Endothelial cell (in vitro differentiated cells): ENCODE data around the gene CNPPD1. TPM values are rescaled to one million over a fixed set of nuclear protein-coding genes. Genes with fewer than 3 reads are reported as not detected.

Experiments used
- DNase-seq: peaks from one replicate; pipeline ENCODE4 v3.0.0; 2021; ENCODE audit warnings: low spot score
- H3K27ac Mint-ChIP-seq: one replicate; pipeline ENCODE4 v1.8.0; 2021; ENCODE audit warnings: mixed read lengths, inconsistent platforms; ENCODE audit not compliant: unreplicated experiment
- H3K27me3 Mint-ChIP-seq: one replicate; pipeline ENCODE4 v1.8.0; 2021; ENCODE audit warnings: mild to moderate bottlenecking, moderate library complexity, mixed read lengths, inconsistent platforms; ENCODE audit not compliant: unreplicated experiment
- H3K36me3 Mint-ChIP-seq: one replicate; pipeline ENCODE4 v1.8.0; 2021; ENCODE audit warnings: mild to moderate bottlenecking, low read depth, mixed read lengths, inconsistent platforms; ENCODE audit not compliant: unreplicated experiment
- H3K4me1 Mint-ChIP-seq: one replicate; pipeline ENCODE4 v1.8.0; 2021; ENCODE audit warnings: mild to moderate bottlenecking, mixed read lengths, inconsistent platforms; ENCODE audit not compliant: unreplicated experiment
- H3K4me3 Mint-ChIP-seq: one replicate; pipeline ENCODE4 v1.8.0; 2021; ENCODE audit warnings: mild to moderate bottlenecking, mixed read lengths, inconsistent platforms; ENCODE audit not compliant: unreplicated experiment
- H3K9me3 Mint-ChIP-seq: one replicate; pipeline ENCODE4 v1.8.0; 2021; ENCODE audit warnings: mixed read lengths, inconsistent platforms; ENCODE audit not compliant: unreplicated experiment
- total RNA-seq: library from RNA; stranded (reverse); fragmentation: NEBNext Ultra II Directional; extraction: Animal tissue kit (Norgen Biotek cat#: 25700); gene quantifications from one replicate; pipeline ENCODE4 v1.2.1, GENCODE V29; 2021; ENCODE audit not compliant: unreplicated experiment
- TF ChIP-seq, protein P1 (sequence below): fragments of 200-600 bp; sonication (generic); IDR thresholded peaks from one replicate; pipeline ENCODE4 v1.5.0; 2021; ENCODE audit warnings: antibody characterized with exemption; ENCODE audit not compliant: unreplicated experiment

CNPPD1 gene
- total RNA-seq, 1 donor from 2014 or later: 47.1 TPM

GRCh38 chr2:219128396-219128795 lies 48.3 kb downstream of the CNPPD1 start:
- H3K27me3 Mint-ChIP-seq: peaks cover 5% of the 10 kb centered on the region
- TF ChIP-seq, protein P1, sequence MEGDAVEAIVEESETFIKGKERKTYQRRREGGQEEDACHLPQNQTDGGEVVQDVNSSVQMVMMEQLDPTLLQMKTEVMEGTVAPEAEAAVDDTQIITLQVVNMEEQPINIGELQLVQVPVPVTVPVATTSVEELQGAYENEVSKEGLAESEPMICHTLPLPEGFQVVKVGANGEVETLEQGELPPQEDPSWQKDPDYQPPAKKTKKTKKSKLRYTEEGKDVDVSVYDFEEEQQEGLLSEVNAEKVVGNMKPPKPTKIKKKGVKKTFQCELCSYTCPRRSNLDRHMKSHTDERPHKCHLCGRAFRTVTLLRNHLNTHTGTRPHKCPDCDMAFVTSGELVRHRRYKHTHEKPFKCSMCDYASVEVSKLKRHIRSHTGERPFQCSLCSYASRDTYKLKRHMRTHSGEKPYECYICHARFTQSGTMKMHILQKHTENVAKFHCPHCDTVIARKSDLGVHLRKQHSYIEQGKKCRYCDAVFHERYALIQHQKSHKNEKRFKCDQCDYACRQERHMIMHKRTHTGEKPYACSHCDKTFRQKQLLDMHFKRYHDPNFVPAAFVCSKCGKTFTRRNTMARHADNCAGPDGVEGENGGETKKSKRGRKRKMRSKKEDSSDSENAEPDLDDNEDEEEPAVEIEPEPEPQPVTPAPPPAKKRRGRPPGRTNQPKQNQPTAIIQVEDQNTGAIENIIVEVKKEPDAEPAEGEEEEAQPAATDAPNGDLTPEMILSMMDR: no peak
- no peaks in the 10 kb centered on the region for H3K36me3 Mint-ChIP-seq
- no peak overlapping the region for H3K4me3 Mint-ChIP-seq
- peak; percentile 31 for DNase-seq
- no peaks in the 10 kb centered on the region for H3K9me3 Mint-ChIP-seq
- peaks cover 42% of the 10 kb centered on the region for H3K4me1 Mint-ChIP-seq
- H3K27ac Mint-ChIP-seq: peak overlapping the region; percentile 27

DNA sequence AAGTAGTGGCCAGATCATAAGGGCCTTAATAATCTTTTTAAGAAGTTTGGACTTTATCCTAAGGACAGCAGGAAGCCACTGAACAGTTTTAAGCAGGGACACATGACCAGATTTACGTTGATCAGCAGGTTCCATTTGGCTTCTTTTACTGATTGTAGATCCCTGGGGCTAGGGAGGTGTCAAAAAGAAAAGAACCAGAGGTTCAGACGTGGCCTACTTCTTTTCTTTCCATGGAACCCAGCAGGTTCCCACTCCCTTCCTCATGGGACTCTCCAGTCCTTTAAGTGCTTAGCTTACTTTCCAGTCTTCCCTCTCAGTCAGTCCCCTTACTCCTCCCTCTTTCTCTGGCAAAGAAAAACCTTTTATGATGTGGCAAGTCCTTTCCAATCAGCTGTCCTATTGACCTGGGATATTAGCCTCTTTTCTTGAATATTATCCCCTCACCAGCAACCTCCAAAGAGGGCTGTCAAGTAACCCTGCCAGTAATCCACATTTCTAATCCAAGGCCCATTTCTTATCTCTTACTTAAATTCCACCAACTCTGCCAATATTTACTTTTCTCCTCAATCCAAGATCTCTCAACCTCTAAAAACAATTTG lies 49.6 kb downstream of the CNPPD1 start:
- Mint-ChIP-seq H3K4me1 (peaks cover 42% of the 10 kb centered on the region), H3K27ac (no peak overlapping the region), H3K9me3 (no peaks in the 10 kb centered on the region), H3K4me3 (no peak overlapping the region), H3K27me3 (peaks cover 5% of the 10 kb centered on the region), H3K36me3 (no peaks in the 10 kb centered on the region)
- TF ChIP-seq, protein P1: no peak
- no peak for DNase-seq

- no peaks in the 10 kb centered on the region for H3K36me3 Mint-ChIP-seq
- TF ChIP-seq, protein P1: no peak
- no peak for DNase-seq
- H3K4me1 Mint-ChIP-seq: peaks cover 42% of the 10 kb centered on the region
- no peaks in the 10 kb centered on the region for H3K9me3 Mint-ChIP-seq
- peaks cover 5% of the 10 kb centered on the region for H3K27me3 Mint-ChIP-seq
- H3K27ac Mint-ChIP-seq: no peak overlapping the region
- H3K4me3 Mint-ChIP-seq: no peak overlapping the region
These were observed 50.2 kb downstream of the CNPPD1 start for GRCh38 chr2:219126555-219126954.

GRCh38 chr2:219125886-219126270 lies 50.8 kb downstream of the CNPPD1 start:
- no peak overlapping the region for H3K27ac Mint-ChIP-seq
- H3K4me1 Mint-ChIP-seq: peaks cover 42% of the 10 kb centered on the region
- no peak overlapping the region for H3K4me3 Mint-ChIP-seq
- TF ChIP-seq, protein P1: no peak
- no peaks in the 10 kb centered on the region for H3K36me3 Mint-ChIP-seq
- peaks cover 5% of the 10 kb centered on the region for H3K27me3 Mint-ChIP-seq
- DNase-seq: no peak
- H3K9me3 Mint-ChIP-seq: no peaks in the 10 kb centered on the region

GRCh38 chr2:219125225-219125885 lies 51.4 kb downstream of the CNPPD1 start:
- H3K27me3 Mint-ChIP-seq: peaks cover 5% of the 10 kb centered on the region
- TF ChIP-seq, protein P1: no peak
- no peaks in the 10 kb centered on the region for H3K36me3 Mint-ChIP-seq
- no peaks in the 10 kb centered on the region for H3K9me3 Mint-ChIP-seq
- no peak overlapping the region for H3K27ac Mint-ChIP-seq
- H3K4me3 Mint-ChIP-seq: no peak overlapping the region
- DNase-seq: no peak
- H3K4me1 Mint-ChIP-seq: peaks cover 42% of the 10 kb centered on the region
